Stimulated activated naive B cell treated with anti-CD40 and anti-IgM and Interleukin-4, amounts not matched to agents 10 μg/mL and 1 μg/mL and 100 μg/mL, for 72 hours (primary cell): Measurements from ENCODE around the gene ATRN.
"Not testable (repeated sequence)": the region's sequence is repeated elsewhere in the genome, so short reads cannot be mapped to it uniquely, and the experiment has no call there.

Source experiments
- ATAC-seq, 2 donors: fragments of 150-1000 bp; cut with Tn5 transposase; replicated peaks; 2 replicates each; pipeline ENCODE4 v1.10.0; 2021; ENCODE audit warnings: moderate library complexity in 1 of 2
- DNase-seq: peaks from one replicate; pipeline ENCODE4 v3.0.0; 2021
- H3K27ac Mint-ChIP-seq: one replicate; pipeline ENCODE4 v1.8.0; 2022; ENCODE audit warnings: mild to moderate bottlenecking, mixed read lengths
- H3K27me3 Mint-ChIP-seq, 2 donors: one replicate each; pipeline ENCODE4 v1.8.0; 2022; ENCODE audit warnings: mixed read lengths in 2 of 2
- H3K36me3 Mint-ChIP-seq, 2 donors: one replicate each; pipeline ENCODE4 v1.8.0; 2022; ENCODE audit warnings: mixed read lengths in 2 of 2, mild to moderate bottlenecking in 1 of 2
- H3K4me1 Mint-ChIP-seq, 2 donors: one replicate each; pipeline ENCODE4 v1.8.0; 2022; ENCODE audit warnings: mixed read lengths in 2 of 2, mild to moderate bottlenecking in 1 of 2
- H3K4me3 Mint-ChIP-seq, 2 donors: one replicate each; pipeline ENCODE4 v1.8.0; 2022; ENCODE audit warnings: mild to moderate bottlenecking in 2 of 2, mixed read lengths in 2 of 2, moderate library complexity in 1 of 2
- H3K9me3 Mint-ChIP-seq, 2 donors: one replicate each; pipeline ENCODE4 v1.8.0; 2022; ENCODE audit warnings: mixed read lengths in 2 of 2, mild to moderate bottlenecking in 1 of 2

Gene ATRN

DNA sequence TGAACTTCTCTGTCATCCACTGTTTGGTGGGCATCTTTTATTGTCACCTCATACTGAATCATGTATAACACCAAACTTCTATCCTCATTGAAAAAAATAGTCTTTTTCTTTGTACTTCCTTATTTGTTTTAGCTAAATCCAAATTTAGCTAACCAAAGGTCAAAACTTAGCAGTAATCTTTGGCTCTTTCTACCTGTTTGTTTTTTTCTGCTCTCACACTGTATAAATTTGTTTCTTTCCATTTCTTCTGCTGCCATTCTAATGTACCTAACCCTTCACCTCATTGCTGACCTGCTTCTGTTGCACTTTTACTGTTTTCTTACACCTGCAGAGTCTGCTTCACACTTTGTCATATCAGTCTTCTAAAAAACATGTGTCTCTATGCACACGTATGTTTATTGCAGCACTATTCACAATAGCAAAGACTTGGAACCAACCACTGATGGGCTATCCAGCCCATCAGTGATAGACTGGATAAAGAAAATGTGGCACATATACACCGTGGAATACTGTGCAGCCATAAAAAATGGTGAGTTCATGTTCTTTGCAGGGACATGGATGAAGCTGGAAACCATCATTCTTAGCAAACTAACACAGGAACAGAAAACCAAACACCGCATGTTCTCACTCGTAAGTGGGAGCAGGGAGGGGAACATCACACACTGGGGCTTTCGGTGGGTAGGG lies 7.2 kb downstream of the ATRN start:
- H3K27me3 Mint-ChIP-seq = no peaks in the 10 kb centered on the region
- H3K4me1 Mint-ChIP-seq = peaks cover 36 to 50% of the 10 kb centered on the region in 2 donors
- no peak for DNase-seq
- H3K36me3 Mint-ChIP-seq = peaks cover 2 to 17% of the 10 kb centered on the region in 2 donors
- ATAC-seq = no peak
- H3K27ac Mint-ChIP-seq = no peak overlapping the region
- peak overlapping the region in 1 of 2 donors; percentile 0 for H3K4me3 Mint-ChIP-seq
- no peaks in the 10 kb centered on the region for H3K9me3 Mint-ChIP-seq

DNA sequence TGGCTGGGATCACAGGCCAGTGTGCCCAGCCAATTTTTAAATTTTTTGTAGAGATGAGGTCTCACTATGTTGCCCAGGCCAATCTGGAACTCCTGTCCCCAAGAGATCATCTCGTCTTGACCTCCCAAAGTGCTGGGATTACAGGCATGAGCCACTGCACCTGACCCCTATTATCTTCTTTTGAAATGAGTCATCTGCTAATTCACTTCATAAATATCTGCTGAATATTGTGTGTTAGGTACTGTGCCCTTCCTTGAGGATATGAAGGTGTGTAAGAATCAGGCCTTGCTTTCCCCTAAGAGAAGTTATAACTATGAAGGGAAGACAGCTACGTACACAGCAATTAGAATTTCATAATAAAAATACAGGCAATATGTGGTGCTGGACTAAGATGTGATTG lies 8.2 kb downstream of the ATRN start:
- Mint-ChIP-seq H3K4me1 (peaks cover 26 to 40% of the 10 kb centered on the region in 2 donors), H3K27me3 (no peaks in the 10 kb centered on the region), H3K27ac (no peak overlapping the region), H3K36me3 (peaks cover 0 to 7% of the 10 kb centered on the region in 2 donors), H3K4me3 (no peak overlapping the region), H3K9me3 (no peaks in the 10 kb centered on the region)
- ATAC-seq (no peak), DNase-seq (no peak)

DNA sequence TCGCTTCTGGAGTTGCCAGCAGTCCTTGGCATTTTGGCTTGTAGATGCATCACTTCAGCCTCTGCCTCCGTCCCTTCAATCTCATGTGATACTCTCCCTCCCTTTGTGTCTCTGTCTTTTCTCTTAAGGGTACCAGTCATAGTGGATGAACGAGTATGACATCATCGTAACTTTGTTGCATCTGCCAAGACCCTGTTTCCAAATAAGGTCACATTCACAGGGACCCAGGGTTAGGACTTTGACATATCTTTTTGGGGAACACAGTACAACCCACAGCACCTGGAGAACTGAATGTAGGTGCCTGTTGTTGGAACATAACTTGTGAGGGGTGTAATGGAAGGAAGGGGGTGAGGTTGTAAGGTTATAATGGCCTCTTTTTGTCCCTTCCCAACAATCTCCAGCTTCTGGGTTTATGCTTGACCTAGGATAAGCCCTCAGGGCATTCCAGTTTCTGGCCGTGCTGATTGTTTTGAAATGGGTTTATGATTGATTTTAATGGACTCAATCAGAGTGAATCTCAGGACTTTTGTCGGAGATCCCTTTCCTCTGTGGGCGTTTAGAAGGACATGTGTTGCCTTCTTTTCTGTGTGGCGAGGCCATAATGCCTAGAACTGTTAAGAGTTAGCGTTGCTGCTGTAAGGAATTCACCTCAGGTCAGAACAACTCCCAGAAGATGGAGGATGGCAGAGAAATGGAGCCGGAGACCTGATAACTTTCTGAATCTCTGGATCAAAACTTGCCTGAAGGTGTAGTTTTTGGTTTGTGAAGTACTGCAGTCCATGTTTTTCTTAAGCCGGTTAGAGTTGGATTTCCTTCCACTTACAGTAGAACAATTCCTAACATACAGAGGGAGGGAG lies 9.2 kb downstream of the ATRN start:
- Mint-ChIP-seq H3K36me3 (peaks cover 0 to 3% of the 10 kb centered on the region in 2 donors), H3K4me1 (peaks cover 25 to 45% of the 10 kb centered on the region in 2 donors), H3K27ac (peak overlapping the region; percentile 26), H3K27me3 (no peaks in the 10 kb centered on the region), H3K9me3 (no peaks in the 10 kb centered on the region), H3K4me3 (no peak overlapping the region)
- no peak for ATAC-seq
- no peak for DNase-seq

DNA sequence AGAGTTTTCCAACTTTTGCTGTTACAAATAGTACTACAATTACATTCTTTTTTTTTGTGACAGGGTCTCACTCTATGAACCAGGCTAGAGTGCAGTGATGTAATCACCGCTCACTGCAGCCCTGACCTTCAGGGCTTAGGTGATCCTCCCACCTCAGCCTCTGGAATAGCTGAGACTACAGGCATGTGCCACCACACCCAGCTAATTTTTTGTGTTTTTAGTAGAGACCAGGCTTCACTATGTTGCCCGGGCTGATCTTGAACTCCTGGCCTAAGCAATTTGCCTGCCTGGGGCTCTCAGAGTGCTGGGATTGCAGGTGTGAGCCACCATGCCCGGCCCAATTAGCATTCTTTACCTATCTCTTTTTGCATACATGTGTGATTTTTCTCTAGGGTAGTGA lies 12.5 kb downstream of the ATRN start:
- no peak for DNase-seq
- H3K27me3 Mint-ChIP-seq = no peaks in the 10 kb centered on the region
- peaks cover 11 to 18% of the 10 kb centered on the region in 2 donors for H3K36me3 Mint-ChIP-seq
- H3K9me3 Mint-ChIP-seq = peaks cover 7% of the 10 kb centered on the region in 2 donors
- no peak overlapping the region for H3K27ac Mint-ChIP-seq
- H3K4me3 Mint-ChIP-seq = no peak overlapping the region
- H3K4me1 Mint-ChIP-seq = peaks cover 29 to 41% of the 10 kb centered on the region in 2 donors
- ATAC-seq = no peak

DNA sequence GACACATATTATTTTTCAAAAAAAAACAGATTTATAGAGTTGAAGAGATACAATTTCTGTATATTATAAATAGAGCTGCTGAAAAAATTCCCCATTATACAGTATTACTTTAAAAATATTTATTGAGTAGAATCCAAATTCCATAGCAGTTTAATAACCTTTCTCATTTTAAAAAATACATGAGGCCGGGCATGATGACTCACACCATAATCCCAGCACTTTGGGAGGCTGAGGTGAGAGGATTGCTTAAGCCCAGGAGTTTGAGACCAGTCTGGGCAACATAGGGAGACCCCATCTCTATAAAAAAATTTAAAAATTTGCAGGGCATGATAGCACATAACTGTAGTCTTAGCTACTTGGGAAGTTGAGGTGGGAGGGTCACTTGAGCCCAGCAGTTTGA lies 13.0 kb downstream of the ATRN start:
- Mint-ChIP-seq H3K27ac (no peak overlapping the region), H3K4me1 (peaks cover 28 to 37% of the 10 kb centered on the region in 2 donors), H3K4me3 (no peak overlapping the region), H3K9me3 (peaks cover 7% of the 10 kb centered on the region in 2 donors), H3K36me3 (peaks cover 11 to 18% of the 10 kb centered on the region in 2 donors), H3K27me3 (no peaks in the 10 kb centered on the region)
- ATAC-seq = no peak
- DNase-seq = no peak

DNA sequence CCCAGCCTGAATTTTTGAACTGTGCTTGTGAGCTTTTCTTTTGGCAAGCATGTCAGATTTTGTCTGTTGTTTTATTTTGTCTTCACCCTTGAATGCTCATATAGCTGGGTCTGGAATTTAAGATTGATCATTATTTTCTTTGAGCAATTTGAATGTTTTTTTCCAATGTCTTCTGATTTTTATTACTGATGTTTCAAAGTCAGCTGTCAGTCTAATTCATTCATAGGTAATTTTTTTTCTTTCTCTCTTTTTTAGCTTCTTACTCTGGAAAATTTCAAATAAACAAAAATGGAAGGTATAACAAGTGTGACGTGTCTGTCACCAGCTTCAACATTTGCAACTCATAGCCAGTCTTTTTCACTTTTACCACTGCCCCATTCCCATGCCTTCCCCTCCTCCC lies 15.1 kb downstream of the ATRN start:
- ATAC-seq = no peak
- H3K4me3 Mint-ChIP-seq = no peak overlapping the region
- H3K36me3 Mint-ChIP-seq = peaks cover 15 to 25% of the 10 kb centered on the region in 2 donors
- peaks cover 16 to 18% of the 10 kb centered on the region in 2 donors for H3K4me1 Mint-ChIP-seq
- H3K27me3 Mint-ChIP-seq = no peaks in the 10 kb centered on the region
- no peak for DNase-seq
- peaks cover 7% of the 10 kb centered on the region in 2 donors for H3K9me3 Mint-ChIP-seq
- H3K27ac Mint-ChIP-seq = no peak overlapping the region

DNA sequence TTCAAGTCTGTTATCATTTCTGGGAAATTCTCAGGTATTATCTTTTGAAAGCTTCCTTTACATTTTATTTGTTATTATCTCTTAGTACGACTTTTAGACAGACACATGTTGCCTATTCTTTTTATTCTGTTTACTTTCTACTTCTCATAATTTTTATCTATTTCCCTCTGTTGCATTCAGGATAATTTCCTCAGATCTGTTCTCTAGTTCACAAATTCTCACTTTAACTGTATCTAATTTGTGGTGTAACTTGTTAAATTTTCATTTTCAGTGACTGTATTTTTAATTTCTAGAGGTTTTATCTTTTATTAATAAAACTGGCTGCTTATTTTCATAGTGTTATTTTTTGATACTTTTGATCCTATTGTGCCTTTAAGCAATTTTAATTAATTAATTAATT lies 16.0 kb downstream of the ATRN start:
- ATAC-seq (no peak), DNase-seq (no peak)
- Mint-ChIP-seq H3K36me3 (peaks cover 15 to 25% of the 10 kb centered on the region in 2 donors), H3K4me3 (no peak overlapping the region), H3K27ac (no peak overlapping the region), H3K27me3 (no peaks in the 10 kb centered on the region), H3K9me3 (peaks cover 7% of the 10 kb centered on the region in 2 donors), H3K4me1 (peaks cover 11 to 14% of the 10 kb centered on the region in 2 donors)

DNA sequence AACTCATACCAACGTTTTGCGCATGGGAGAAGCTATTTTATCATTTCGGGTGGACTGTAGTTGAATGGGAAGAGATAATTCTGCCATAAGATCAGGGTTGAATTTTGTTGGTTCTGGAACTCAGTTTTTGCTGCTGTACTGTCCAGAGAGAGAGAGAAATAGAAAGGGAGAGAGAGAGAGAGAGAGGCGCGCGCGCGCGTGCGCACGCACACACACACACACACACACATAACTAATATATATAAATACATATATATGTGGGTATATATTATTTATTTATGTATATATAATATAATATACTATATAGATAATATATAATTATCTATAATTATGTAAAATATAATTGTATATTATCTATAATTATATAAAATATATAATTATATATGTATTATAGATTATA lies 21.9 kb downstream of the ATRN start:
- H3K36me3 Mint-ChIP-seq = peaks cover 25 to 26% of the 10 kb centered on the region in 2 donors
- no peaks in the 10 kb centered on the region for H3K27me3 Mint-ChIP-seq
- no peak overlapping the region for H3K4me3 Mint-ChIP-seq
- H3K27ac Mint-ChIP-seq = no peak overlapping the region
- DNase-seq = no peak
- peaks cover 0 to 14% of the 10 kb centered on the region in 2 donors for H3K4me1 Mint-ChIP-seq
- H3K9me3 Mint-ChIP-seq = peaks cover 0 to 11% of the 10 kb centered on the region in 2 donors
- no peak for ATAC-seq

DNA sequence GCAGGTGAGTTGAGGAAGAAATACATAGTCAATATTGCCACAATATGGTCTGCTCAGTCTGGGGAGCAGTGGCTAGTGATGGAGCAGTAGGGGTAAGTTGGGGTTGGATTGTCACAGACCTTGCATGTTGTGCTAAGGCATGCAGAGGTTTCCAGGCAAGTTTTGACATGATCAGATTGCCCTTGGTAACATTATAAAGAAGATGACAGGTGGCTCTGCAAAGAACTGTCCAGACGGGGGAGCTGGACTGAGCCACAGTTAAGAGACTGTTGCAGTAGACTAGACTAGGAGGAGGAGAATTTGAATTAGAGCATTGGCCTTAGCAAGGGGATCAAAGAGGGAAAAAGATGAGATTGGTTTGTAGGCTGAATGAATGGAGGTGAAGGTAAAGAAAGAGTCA lies 23.4 kb downstream of the ATRN start:
- ATAC-seq (no peak), DNase-seq (no peak)
- Mint-ChIP-seq H3K4me3 (no peak overlapping the region), H3K9me3 (peaks cover 0 to 13% of the 10 kb centered on the region in 2 donors), H3K27me3 (no peaks in the 10 kb centered on the region), H3K36me3 (peaks cover 22 to 28% of the 10 kb centered on the region in 2 donors), H3K4me1 (peaks cover 0 to 11% of the 10 kb centered on the region in 2 donors), H3K27ac (no peak overlapping the region)

DNA sequence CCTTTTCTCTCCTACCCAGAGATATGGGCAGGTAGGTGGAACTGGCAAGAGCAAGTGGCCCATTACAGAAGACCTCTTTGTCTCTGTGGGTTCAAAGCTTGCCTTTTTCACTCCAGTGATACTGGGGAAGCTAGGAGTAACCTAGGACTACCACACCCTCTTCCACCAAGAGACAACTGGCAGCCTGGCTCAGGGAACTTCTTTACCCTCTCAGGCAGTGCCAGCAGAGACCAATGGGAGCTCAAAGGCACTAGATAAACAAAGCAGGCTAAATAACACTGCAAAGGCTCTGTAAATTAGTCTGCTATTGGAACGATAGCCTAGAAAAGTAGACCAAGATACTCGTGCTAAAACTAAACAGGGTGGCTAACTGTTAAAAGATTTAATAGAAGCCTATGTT lies 32.1 kb downstream of the ATRN start:
- Mint-ChIP-seq H3K27ac (no peak overlapping the region), H3K27me3 (no peaks in the 10 kb centered on the region), H3K4me1 (no peaks in the 10 kb centered on the region), H3K36me3 (peaks cover 0 to 5% of the 10 kb centered on the region in 2 donors), H3K4me3 (no peak overlapping the region), H3K9me3 (no peaks in the 10 kb centered on the region)
- ATAC-seq (no peak), DNase-seq (no peak)

DNA sequence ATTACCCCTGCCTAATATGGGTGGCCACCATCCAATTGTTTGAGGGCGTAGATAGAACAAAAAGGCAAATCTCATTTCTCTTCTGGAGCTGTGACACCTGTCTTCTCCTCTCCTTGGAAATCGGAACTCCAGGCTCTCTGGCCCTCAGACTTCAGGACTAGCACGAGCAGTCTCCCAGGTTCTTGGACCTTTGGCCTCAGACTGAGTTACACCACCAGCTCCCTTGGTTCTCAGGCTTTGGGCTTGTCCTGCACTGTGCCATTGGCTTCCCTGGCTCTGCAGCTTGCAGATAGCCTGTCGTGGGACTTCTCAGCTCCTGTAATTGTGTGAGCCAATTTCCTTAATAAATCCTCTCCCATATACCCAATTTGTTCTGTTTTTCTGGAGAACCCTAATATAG lies 34.3 kb downstream of the ATRN start:
- ATAC-seq = no peak

DNA sequence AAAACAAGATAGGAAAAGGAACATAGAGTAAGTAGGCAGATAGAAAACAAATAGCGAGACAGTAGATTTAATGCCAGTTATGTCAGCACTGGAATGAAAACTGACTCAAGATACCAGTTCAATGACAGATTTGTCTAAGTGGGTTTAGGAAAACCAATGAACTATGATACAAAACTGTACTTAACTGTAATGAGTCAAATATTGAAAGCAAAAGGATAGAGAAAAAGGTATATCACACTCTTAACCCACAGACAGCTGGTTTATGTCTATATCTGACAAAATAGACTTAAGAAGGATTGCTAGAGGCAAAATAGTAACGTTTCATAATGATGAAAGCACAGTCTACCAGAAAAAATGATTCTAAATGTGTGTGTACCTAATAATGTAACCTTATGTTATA lies 38.2 kb downstream of the ATRN start:
- H3K4me3 Mint-ChIP-seq = no peak overlapping the region
- DNase-seq (no peak), ATAC-seq (no peak)
- no peaks in the 10 kb centered on the region for H3K27me3 Mint-ChIP-seq
- no peaks in the 10 kb centered on the region for H3K9me3 Mint-ChIP-seq
- H3K27ac Mint-ChIP-seq = no peak overlapping the region
- peaks cover 4 to 11% of the 10 kb centered on the region in 2 donors for H3K36me3 Mint-ChIP-seq
- H3K4me1 Mint-ChIP-seq = peaks cover 0 to 6% of the 10 kb centered on the region in 2 donors

More for the DNA sequence above, 34.3 kb downstream of the ATRN start:
- H3K27me3 Mint-ChIP-seq = no peaks in the 10 kb centered on the region
- no peak overlapping the region for H3K27ac Mint-ChIP-seq
- no peak overlapping the region for H3K4me3 Mint-ChIP-seq
- peaks cover 0 to 6% of the 10 kb centered on the region in 2 donors for H3K4me1 Mint-ChIP-seq
- no peaks in the 10 kb centered on the region for H3K9me3 Mint-ChIP-seq
- peaks cover 0 to 8% of the 10 kb centered on the region in 2 donors for H3K36me3 Mint-ChIP-seq
- no peak for DNase-seq

DNA sequence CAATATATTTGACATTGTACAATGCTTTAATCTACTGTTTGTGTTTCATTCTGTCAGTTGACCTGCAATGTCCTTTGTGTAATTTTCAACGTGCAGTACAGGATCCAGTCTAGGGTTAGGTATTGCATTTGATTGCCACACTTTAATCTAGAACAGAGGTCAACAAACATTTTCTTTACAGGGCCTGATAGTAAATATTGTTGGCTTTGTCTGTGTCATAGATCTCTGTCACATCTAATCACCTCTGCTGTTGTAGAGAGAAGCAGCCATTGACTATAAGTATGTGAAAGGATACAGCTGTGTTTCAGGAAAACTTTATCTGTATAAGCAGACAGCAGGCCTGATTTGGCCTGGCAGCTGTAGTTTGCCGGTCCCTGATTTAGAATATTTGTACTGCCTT lies 39.3 kb downstream of the ATRN start:
- no peak for DNase-seq
- H3K27me3 Mint-ChIP-seq = no peaks in the 10 kb centered on the region
- H3K36me3 Mint-ChIP-seq = peaks cover 4 to 10% of the 10 kb centered on the region in 2 donors

DNA sequence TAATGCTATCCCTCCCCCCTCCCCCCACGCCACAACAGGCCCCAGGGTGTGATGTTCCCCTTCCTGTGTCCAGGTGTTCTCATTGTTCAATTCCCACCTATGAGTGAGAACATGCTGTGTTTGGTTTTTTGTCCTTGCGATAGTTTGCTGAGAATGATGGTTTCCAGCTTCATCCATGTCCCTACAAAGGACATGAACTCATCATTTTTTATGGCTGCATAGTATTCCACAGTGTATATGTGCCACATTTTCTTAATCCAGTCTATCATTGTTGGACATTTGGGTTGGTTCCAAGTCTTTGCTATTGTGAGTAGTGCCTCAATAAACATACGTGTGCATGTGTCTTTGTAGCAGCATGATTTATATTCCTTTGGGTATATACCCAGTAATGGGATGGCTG lies 41.4 kb downstream of the ATRN start:
- H3K27ac Mint-ChIP-seq, H3K36me3 Mint-ChIP-seq, H3K4me3 Mint-ChIP-seq, H3K27me3 Mint-ChIP-seq, H3K4me1 Mint-ChIP-seq, H3K9me3 Mint-ChIP-seq, ATAC-seq, DNase-seq: not testable (repeated sequence)

More for the DNA sequence above, 39.3 kb downstream of the ATRN start:
- no peak overlapping the region for H3K4me3 Mint-ChIP-seq
- no peaks in the 10 kb centered on the region for H3K9me3 Mint-ChIP-seq
- no peak overlapping the region for H3K27ac Mint-ChIP-seq
- ATAC-seq = no peak
- peaks cover 0 to 6% of the 10 kb centered on the region in 2 donors for H3K4me1 Mint-ChIP-seq
